Stimulated activated CD8-positive, alpha-beta memory T cell treated with anti-CD3 and anti-CD28 coated beads, Interleukin-12 subunit alpha, Interleukin-12 subunit beta, amount 100 ng/mL, for 1 hour (primary cell): ENCODE data around the gene TTC1.
"Not testable (repeated sequence)": the region's sequence is repeated elsewhere in the genome, so short reads cannot be mapped to it uniquely, and the experiment has no call there.

Experiments
- DNase-seq: peaks from one replicate; pipeline ENCODE4 v3.0.0-alpha.2; 2020; ENCODE audit warnings: low read depth

The TTC1 gene

GRCh38 chr5:160008877-160009590, at the start of gene TTC1:
Gene TTC1, plus strand, starts transcription at chr5:160009139. Its CDS starts 1,390 bp downstream, at chr5:160010529.
- DNase-seq: peak; percentile 92

DNA sequence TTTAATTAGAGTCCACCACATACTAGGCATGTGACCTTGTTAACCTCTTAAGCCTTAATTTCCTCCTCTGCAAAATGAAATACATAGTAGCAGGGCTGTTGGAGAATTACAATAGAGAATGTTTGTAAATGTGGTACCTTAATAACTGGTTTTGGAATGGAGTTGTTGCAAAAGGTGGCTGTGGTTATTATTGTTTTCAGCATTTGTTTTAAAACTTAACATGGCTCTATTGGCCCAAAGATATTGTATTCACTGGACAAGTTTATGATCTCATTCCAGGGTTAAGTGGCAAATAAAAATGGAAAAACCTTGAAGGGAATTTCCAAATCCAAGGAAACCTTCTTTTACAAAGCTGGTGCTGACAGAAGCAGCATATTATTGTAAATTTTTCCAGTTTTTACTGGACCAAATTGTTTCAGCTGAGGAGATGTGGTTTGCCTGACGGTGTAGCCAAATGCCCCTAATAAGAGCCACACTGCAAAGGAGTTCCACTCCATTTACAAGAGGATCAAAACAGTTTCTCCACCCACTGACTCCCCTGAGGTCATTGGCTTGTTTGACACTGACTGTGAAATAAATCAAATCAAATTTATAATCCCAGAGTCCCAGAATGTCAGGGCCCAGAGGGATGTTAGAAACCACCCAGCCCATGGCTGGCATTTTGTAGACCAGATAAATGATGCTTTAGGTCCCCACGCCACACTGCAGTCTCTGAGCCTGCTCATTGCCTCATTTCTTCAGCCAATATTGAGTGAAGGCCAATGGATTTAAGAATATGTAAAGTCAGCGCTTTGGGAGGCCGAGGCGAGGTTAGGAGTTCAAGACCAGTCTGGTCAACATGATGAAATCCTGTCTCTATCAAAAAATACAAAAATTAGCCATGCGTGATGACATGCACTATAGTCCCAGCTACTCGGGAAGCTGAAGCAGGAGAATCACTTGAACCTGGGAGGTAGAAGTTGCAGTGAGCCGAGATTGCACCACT, 47.5 kb upstream of the TTC1 start:
- no peak for DNase-seq

DNA sequence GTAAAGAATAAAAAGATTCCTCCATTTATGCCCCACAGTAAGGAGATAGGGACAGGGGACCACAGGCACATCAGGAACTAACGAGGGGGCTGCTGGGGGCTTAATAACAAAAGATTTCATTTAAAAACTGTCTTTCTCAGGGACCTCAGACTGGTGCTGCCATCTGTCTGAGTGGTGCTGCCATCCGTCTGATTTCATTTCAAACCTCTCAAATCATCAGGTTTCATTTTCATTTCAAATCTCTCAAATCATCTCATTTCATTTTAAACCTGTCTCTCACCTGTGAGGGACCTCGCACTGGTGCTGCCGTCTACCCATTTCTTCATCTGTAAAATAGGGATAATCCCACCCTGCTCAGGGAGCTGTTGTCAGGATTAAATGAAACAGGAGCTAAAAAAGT, 46.7 kb upstream of the TTC1 start:
- no peak for DNase-seq

GRCh38 chr5:159963935-159964334, 45.0 kb upstream of the TTC1 start:
- DNase-seq: no peak

DNA sequence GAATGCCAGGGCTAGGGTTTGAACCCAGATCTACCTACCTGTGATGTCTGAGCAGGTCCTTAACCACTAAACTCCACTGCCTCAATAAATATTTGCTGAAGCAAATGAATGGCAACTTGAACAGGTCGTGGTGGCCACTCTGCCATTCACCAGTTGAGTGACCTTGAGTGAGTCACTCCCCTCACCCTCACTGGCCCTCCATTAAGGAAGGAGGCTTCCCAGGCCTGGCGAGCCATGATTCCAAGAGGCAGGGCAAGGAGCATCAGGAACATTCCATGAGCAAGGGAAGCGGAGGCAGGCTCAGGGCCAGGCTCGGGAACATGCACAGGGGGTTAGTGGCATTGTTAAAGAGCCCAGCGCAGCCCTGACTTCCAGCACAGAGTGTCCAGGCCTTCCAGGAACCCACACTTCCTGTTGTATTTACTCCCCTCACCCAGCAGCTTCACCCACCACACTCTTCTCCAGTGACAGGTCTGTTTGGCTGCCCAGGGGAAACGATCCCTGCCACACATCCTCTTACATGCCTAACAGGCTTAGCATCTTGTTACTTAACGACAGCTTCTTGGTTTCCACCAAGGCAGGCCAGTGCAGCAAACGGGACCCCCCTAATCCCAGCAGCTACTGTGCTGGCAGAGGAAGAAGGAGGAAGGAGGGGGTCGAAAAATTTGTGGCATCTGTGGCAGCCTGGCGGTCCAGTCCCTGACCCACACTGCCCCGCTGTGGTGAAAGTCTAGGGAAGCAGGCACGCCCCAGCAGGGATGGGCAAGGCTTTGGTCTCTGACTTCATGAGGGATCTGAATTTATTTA, 43.7 kb upstream of the TTC1 start:
- DNase-seq: no peak

GRCh38 chr5:159965838-159966128, 43.2 kb upstream of the TTC1 start:
- DNase-seq: not testable (repeated sequence)

DNA sequence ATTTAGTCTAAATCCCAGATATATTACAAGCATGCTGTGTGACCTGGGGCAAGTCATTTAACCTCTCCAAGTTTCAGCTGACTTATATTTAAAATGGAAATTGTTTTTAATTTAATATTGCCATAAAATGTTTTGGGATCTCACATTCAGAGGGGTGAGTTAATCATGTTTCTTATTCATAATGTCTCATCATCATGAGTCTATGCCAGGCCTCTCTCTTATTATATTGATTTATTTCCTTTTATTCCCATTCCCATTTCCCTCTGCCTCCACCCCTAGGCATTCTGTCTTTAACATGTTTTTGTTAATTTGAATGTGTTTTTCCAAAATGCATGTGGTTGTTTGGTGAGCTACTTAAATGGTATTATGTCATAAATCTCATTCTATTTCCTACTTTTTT, 39.0 kb upstream of the TTC1 start:
- no peak for DNase-seq

- no peak for DNase-seq
Measured at GRCh38 chr5:159971038-159971437, 37.9 kb upstream of the TTC1 start.

GRCh38 chr5:159971514-159971913, 37.4 kb upstream of the TTC1 start:
- DNase-seq: no peak

GRCh38 chr5:159971931-159972461, 36.9 kb upstream of the TTC1 start:
- DNase-seq: no peak

GRCh38 chr5:159972538-159973362, 36.2 kb upstream of the TTC1 start:
- no peak for DNase-seq

DNA sequence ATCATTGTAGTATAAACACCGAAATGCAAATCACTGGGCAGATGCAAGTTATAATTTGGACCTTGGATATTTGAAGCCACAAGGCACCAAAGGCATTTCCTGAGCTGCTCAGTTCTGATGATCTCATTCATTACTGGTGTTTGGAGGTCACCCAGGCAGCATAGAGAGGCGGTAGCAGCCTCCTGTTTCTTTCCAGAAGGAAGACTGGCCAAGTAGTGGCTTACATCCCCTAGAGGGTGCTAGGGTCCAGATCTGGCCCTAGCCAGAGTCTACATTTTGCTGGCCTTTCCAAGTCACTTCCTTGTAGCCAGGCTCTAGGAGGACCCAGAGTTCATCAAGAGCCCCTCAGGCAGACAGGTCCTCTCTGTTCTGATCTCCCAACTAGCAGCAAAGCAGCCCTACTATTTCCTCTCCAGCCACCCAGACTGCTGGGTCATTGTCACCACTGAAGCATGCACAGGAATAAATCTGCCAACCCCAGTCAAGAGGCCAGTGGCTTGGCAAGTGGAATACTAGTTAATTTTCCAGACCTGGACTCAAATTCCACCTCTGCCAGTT, 33.4 kb upstream of the TTC1 start:
- DNase-seq: no peak

DNA sequence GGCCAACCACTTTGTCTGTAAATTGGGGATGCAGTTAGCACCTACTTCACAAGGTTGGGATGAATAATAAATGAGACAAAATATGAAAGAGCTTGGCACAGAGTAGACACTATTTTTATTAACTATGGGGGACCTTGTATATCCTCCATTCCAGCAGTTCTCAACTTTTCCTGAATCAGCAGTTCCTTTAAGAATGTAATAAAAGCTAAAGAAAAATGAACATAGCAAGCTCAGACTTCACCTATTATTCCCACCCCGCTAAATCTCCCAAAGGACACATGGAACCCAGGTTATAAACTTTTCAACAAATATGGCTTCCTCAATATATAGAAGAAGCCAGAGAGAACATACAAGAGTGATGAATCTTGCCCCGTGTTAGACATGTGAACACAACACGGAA, 32.0 kb upstream of the TTC1 start:
- DNase-seq: no peak

GRCh38 chr5:159978358-159978757, 30.6 kb upstream of the TTC1 start:
- DNase-seq: no peak

- DNase-seq: no peak
Measured at GRCh38 chr5:159982421-159983173, 26.3 kb upstream of the TTC1 start.

DNA sequence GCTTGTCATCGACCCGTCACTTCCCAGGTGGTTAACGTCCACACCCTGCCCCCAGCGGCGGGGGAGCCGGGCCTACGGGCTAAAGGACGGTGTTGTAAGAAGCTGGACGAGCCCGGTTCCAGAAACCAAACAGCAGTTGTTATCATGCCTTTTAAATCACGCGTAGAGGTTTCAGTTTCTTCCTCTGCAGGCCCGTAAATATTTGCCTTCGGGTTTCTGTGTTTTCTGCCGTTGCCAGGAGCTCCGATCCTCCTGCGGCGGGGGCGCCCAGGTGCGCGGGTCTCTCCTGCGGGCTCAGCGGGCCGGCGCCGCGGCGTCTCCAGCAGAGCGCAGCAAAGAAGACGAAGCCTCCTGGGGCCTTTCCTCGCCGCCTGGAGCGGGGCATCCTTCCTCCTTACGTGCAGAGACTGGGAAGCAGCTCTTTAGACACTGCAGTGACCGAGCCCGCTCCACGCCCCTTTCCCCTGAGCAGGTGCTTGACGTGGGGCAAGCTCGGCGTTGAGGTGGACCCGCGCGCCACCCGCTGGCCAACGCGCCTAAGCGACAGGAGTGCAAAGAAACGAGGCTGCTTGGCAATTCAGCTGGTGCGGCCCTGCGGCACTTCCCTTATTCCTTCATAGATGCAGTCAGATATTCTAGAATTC, 21.8 kb upstream of the TTC1 start:
- DNase-seq: peak; percentile 57

DNA sequence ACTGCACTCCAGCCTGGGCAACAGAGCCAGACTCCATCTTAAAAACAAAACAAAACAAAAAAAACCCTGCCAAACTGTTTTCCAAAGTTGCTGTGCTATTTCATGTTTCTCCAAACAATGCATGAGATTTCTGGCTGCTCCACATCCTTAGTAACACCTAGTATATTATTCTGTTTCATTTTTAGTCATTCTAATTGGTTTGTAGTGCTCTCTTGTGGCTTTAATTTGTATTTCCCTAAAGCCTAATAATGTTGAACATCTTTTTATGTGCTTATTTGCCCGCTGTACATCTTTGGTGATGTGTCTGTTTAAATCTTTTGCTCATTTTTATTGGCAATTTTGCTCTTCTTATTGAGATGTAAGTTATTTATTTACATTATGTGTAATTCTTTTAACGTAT, 18.4 kb upstream of the TTC1 start:
- DNase-seq: no peak

DNA sequence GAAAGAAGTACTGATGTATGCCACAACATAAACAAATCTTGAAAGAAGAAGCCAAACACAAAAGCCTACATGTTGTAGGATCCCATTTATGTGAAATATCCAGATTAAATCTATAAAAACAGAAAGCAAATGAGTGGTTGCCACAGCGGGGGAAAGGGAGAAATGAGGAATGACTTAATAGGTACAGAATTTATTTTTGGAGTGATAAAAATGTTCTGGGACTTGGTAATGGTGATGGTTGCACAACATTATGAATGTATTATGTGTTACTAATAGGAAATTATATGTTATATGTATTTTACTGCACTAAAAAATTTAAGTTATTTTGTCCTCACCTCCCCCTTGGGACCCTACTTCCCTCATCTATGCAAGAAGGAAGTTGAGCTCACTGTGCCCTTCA, 16.4 kb upstream of the TTC1 start:
- no peak for DNase-seq

DNA sequence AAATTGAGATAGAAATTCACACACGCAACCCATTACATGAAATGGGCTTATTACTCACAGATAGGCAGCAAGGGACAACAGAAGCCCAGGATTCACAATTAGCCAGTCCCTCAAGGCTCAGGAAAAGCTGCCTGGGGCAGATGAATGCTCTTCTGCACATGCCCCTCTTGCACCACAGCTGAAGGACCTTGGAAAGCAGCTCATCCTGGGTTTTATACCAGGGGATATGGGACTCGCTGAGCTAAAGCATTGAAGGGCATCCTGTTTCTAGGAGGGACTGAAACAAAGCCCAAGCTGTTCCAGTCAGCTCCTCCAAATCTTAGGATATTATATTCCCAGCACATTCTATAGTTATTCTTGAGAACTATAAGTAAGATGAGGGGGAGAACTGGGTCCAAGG, 15.7 kb upstream of the TTC1 start:
- DNase-seq: no peak

DNA sequence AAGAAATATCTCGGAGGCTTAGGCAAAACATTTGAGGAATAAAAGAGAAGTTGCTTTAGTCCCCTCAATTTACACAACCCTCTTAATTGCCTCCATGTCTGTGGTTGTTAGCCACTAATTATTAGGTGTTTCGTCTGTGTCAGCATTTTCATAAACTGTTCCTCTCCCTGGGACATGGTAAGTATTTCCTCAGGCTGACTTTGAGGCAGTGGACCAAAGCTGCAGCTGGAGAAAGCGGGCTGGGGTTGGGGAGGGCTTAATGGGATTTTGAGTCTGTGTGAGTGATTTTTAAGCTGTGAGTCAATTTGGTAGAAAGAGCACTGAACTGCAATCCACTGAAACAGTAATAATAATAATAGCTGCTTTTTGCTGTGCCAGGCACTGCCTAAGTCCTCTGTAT, 13.0 kb upstream of the TTC1 start:
- no peak for DNase-seq
